Trophoblast cell (in vitro differentiated cells and primary cell): ENCODE data around the gene RABAC1.

Source experiments
- DNase-seq, 2 donors: peaks; one replicate each; pipeline ENCODE4 v3.0.0-alpha.2; 2016
- H2AFZ ChIP-seq: 2 replicates; pipeline ENCODE4 v1.6.1; 2013; ENCODE audit warnings: low read length, moderate library complexity, mild to moderate bottlenecking; ENCODE audit not compliant: insufficient read depth, poor library complexity
- H2AK5ac ChIP-seq: 2 replicates; pipeline ENCODE4 v1.6.1; 2013; ENCODE audit warnings: mild to moderate bottlenecking, low read length
- H2BK120ac ChIP-seq: 2 replicates; pipeline ENCODE4 v1.6.1; 2013; ENCODE audit warnings: low read length, mild to moderate bottlenecking, moderate library complexity; ENCODE audit not compliant: insufficient read depth, poor library complexity
- H2BK12ac ChIP-seq: 2 replicates; pipeline ENCODE4 v1.6.1; 2013; ENCODE audit warnings: mild to moderate bottlenecking, low read length, moderate library complexity
- H2BK5ac ChIP-seq: 2 replicates; pipeline ENCODE4 v1.6.1; 2013; ENCODE audit warnings: low read length, low read depth, moderate library complexity, mild to moderate bottlenecking; ENCODE audit not compliant: poor library complexity
- H3K14ac ChIP-seq: 2 replicates; pipeline ENCODE4 v1.6.1; 2013; ENCODE audit warnings: mild to moderate bottlenecking, low read length
- H3K18ac ChIP-seq: 2 replicates; pipeline ENCODE4 v1.6.1; 2013; ENCODE audit warnings: mild to moderate bottlenecking, low read length
- H3K23ac ChIP-seq: 2 replicates; pipeline ENCODE4 v1.6.1; 2013; ENCODE audit warnings: low read length
- H3K27ac ChIP-seq: 2 replicates; pipeline ENCODE4 v1.5.1; 2013; ENCODE audit warnings: low read depth, mild to moderate bottlenecking, inconsistent platforms, low read length, moderate library complexity
- H3K27me3 ChIP-seq: 2 replicates; pipeline ENCODE4 v1.6.1; 2013; ENCODE audit warnings: inconsistent platforms, mild to moderate bottlenecking, low read length, moderate library complexity; ENCODE audit not compliant: insufficient read depth
- H3K36me3 ChIP-seq, 2 experiments: 1 replicate in 1 of 2; 2 replicates in 1 of 2; pipeline ENCODE4 v1.6.1; 2013; ENCODE audit warnings: low read length in 2 of 2, mild to moderate bottlenecking in 2 of 2, moderate library complexity in 1 of 2; ENCODE audit not compliant: insufficient read depth in 2 of 2, control insufficient read depth in 1 of 2
- H3K4ac ChIP-seq: 2 replicates; pipeline ENCODE4 v1.6.1; 2013; ENCODE audit warnings: low read depth, mild to moderate bottlenecking, low read length, moderate library complexity
- H3K4me1 ChIP-seq, 2 experiments: 1 replicate in 1 of 2; 2 replicates in 1 of 2; pipeline ENCODE4 v1.6.1; 2013; ENCODE audit warnings: low read length in 2 of 2, mild to moderate bottlenecking in 2 of 2, moderate library complexity in 1 of 2; ENCODE audit not compliant: insufficient read depth in 2 of 2, control insufficient read depth in 1 of 2
- H3K4me2 ChIP-seq: 2 replicates; pipeline ENCODE4 v1.6.1; 2013; ENCODE audit warnings: inconsistent platforms, mild to moderate bottlenecking, low read length, moderate library complexity
- H3K4me3 ChIP-seq: 2 replicates; pipeline ENCODE4 v1.5.1; 2013; ENCODE audit warnings: mild to moderate bottlenecking, low read depth, low read length, inconsistent platforms
- H3K79me1 ChIP-seq: one replicate; pipeline ENCODE4 v1.6.1; 2013; ENCODE audit warnings: low read length
- H3K79me2 ChIP-seq: 2 replicates; pipeline ENCODE4 v1.6.1; 2013; ENCODE audit warnings: low read length, mild to moderate bottlenecking; ENCODE audit not compliant: control insufficient read depth, insufficient read depth, poor library complexity
- H3K9ac ChIP-seq: 2 replicates; pipeline ENCODE4 v1.6.1; 2013; ENCODE audit warnings: mild to moderate bottlenecking, low read length
- H3K9me3 ChIP-seq: 2 replicates; pipeline ENCODE4 v1.6.1; 2013; ENCODE audit warnings: low read depth, mild to moderate bottlenecking, control low read depth, inconsistent platforms, low read length; ENCODE audit not compliant: insufficient read depth
- H4K12ac ChIP-seq: 2 replicates; pipeline ENCODE4 v1.6.1; 2013; ENCODE audit warnings: low read depth, mild to moderate bottlenecking, low read length, moderate library complexity
- H4K8ac ChIP-seq: 2 replicates; pipeline ENCODE4 v1.6.1; 2013; ENCODE audit warnings: low read depth, mild to moderate bottlenecking, low read length, moderate library complexity
- H4K91ac ChIP-seq: one replicate; pipeline ENCODE4 v1.6.1; 2013; ENCODE audit warnings: low read depth, mild to moderate bottlenecking, low read length, moderate library complexity
- WGBS: extraction: QIAGEN DNeasy Blood & Tissue Kit; methylation state at CpG from one replicate; pipeline ENCODE4 v1.1.7; 2013; ENCODE audit warnings: missing lambda C conversion rate; ENCODE audit not compliant: insufficient read length, insufficient coverage; ENCODE audit errors: extremely low coverage; 5-methylcytosine and 5-hydroxymethylcytosine counted together

Gene RABAC1

DNA sequence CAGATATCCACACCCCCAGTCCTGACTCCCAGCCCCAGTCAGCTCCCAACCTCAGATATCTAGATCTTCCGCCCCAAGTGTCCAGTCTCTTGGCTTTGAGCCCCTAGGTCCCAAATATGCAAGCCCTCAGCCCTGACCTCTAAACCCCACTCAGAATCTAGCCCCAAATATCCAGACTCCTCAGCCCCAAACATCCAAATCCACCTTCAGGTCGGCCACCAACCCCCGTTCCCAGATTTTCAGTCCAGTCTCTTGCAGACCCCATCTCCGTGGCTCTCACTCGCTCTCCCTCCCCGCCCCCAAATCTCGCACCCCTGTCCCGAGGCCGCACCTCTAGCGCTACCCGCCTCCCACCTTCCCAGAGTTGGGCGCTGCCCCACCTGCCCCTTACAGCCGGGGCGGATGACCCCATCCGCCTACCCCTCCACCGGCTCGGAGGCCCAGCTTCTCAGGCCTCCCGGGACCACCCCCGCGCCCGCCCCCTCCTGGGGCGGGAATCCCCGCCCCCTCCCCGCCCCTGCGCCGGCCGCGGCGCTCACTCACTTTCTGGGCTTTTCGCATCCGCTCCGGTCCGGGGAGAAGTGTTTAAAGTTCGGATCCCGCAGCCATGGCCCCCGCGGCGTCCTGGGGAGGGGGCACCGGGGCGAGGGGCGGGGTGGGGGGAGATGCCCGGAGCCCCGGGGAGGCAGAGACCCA, 31.5 kb downstream of the RABAC1 start:
- H2AFZ ChIP-seq: no peak overlapping the region
- no peak overlapping the region for H4K12ac ChIP-seq
- H3K9me3 ChIP-seq: peaks cover 20% of the 10 kb centered on the region
- H4K8ac ChIP-seq: no peak overlapping the region
- H2AK5ac ChIP-seq: no peak overlapping the region
- no peak overlapping the region for H3K14ac ChIP-seq
- no peak overlapping the region for H2BK5ac ChIP-seq
- no peak overlapping the region for H4K91ac ChIP-seq
- no peak overlapping the region for H3K18ac ChIP-seq
- peaks cover 83% of the 10 kb centered on the region for H3K27me3 ChIP-seq
- no peak overlapping the region for H3K27ac ChIP-seq
- H3K4me3 ChIP-seq: no peak overlapping the region
- DNase-seq: no peak
- peaks cover 0 to 5% of the 10 kb centered on the region in 2 experiments for H3K4me1 ChIP-seq
- no peaks in the 10 kb centered on the region for H3K79me1 ChIP-seq
- no peak overlapping the region for H2BK120ac ChIP-seq
- no peak overlapping the region for H3K23ac ChIP-seq
- no peak overlapping the region for H3K4ac ChIP-seq
- H3K9ac ChIP-seq: no peak overlapping the region
- H3K4me2 ChIP-seq: peak overlapping the region; percentile 58
- H3K36me3 ChIP-seq: no peaks in the 10 kb centered on the region
- H3K79me2 ChIP-seq: no peaks in the 10 kb centered on the region
- no CpG with 5 or more reads among the region's 43 CpGs for WGBS
- no peak overlapping the region for H2BK12ac ChIP-seq

GRCh38 chr19:41926763-41927496, 32.2 kb downstream of the RABAC1 start:
- no peaks in the 10 kb centered on the region for H3K36me3 ChIP-seq
- H3K27ac ChIP-seq: no peak overlapping the region
- H3K79me1 ChIP-seq: no peaks in the 10 kb centered on the region
- H2AK5ac ChIP-seq: no peak overlapping the region
- H2BK5ac ChIP-seq: no peak overlapping the region
- H2BK120ac ChIP-seq: no peak overlapping the region
- no peak overlapping the region for H3K9ac ChIP-seq
- H3K4ac ChIP-seq: no peak overlapping the region
- H3K23ac ChIP-seq: no peak overlapping the region
- DNase-seq: no peak
- H4K91ac ChIP-seq: no peak overlapping the region
- H3K4me3 ChIP-seq: no peak overlapping the region
- no peak overlapping the region for H4K8ac ChIP-seq
- H2AFZ ChIP-seq: no peak overlapping the region
- no peak overlapping the region for H2BK12ac ChIP-seq
- H3K9me3 ChIP-seq: peaks cover 17% of the 10 kb centered on the region
- H3K4me1 ChIP-seq: peaks cover 0 to 5% of the 10 kb centered on the region in 2 experiments
- no CpG with 5 or more reads among the region's 16 CpGs for WGBS
- H3K79me2 ChIP-seq: no peaks in the 10 kb centered on the region
- no peak overlapping the region for H4K12ac ChIP-seq
- H3K27me3 ChIP-seq: peaks cover 83% of the 10 kb centered on the region
- H3K4me2 ChIP-seq: no peak overlapping the region
- H3K18ac ChIP-seq: no peak overlapping the region
- H3K14ac ChIP-seq: no peak overlapping the region

GRCh38 chr19:41926028-41926762, 32.9 kb downstream of the RABAC1 start:
- Histone ChIP-seq H2AFZ (no peak overlapping the region), H4K12ac (no peak overlapping the region), H3K23ac (no peak overlapping the region), H3K4me3 (no peak overlapping the region), H3K36me3 (no peaks in the 10 kb centered on the region), H3K4me2 (no peak overlapping the region), H3K9me3 (peaks cover 17% of the 10 kb centered on the region), H3K79me2 (no peaks in the 10 kb centered on the region), H3K4ac (no peak overlapping the region), H3K4me1 (peaks cover 0 to 5% of the 10 kb centered on the region in 2 experiments), H3K27ac (no peak overlapping the region), H4K8ac (no peak overlapping the region), H2BK5ac (no peak overlapping the region), H4K91ac (no peak overlapping the region), H2BK120ac (no peak overlapping the region), H2BK12ac (no peak overlapping the region), H3K14ac (no peak overlapping the region), H3K79me1 (no peaks in the 10 kb centered on the region), H3K27me3 (peaks cover 83% of the 10 kb centered on the region), H3K18ac (no peak overlapping the region), H3K9ac (no peak overlapping the region), H2AK5ac (no peak overlapping the region)
- WGBS: no CpG with 5 or more reads among the region's 27 CpGs
- DNase-seq: no peak

DNA sequence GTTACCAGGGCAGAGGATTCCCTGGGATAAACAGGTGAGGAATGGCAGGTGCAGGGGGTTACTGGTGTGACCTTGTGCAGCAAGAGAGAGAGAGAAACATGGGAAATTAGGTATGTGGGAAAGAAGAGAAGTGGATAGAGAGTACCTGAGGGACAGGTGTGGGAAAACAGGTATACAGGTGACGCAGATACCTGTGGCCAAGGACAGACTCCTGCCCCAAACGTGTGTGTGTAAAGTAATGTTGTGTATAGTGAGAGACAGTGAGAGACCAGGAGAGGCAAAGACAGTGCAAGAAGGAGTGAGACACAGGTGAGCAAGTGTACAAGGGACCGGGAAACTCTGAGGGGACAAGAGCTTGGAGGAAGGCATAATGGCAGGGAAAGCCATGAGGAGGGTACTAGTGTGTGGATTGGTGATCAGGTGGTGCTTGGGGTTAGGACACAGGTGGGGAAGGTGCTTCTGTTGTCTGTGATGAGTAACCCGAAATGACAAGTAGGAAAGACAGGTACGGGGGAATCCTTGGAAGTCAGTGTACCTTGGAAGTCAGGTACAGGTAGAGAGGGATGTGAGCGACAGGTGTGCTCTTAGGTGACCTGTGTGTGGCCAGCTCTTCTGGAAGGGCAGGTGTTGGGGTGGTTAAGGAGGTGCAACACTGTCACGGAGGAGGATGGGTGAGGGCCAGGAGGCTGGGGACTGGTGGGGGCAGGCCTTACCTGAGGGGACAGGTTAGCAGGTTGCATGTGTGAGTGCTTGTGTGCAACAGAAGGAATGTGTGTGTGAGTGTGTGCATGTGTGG, 33.7 kb downstream of the RABAC1 start:
- no peaks in the 10 kb centered on the region for H3K36me3 ChIP-seq
- no peak overlapping the region for H2BK12ac ChIP-seq
- peaks cover 0 to 5% of the 10 kb centered on the region in 2 experiments for H3K4me1 ChIP-seq
- no peak overlapping the region for H2BK120ac ChIP-seq
- H3K14ac ChIP-seq: no peak overlapping the region
- peaks cover 83% of the 10 kb centered on the region for H3K27me3 ChIP-seq
- H2AFZ ChIP-seq: no peak overlapping the region
- H4K91ac ChIP-seq: no peak overlapping the region
- H3K79me1 ChIP-seq: no peaks in the 10 kb centered on the region
- WGBS: no CpG with 5 or more reads among the region's 7 CpGs
- no peak overlapping the region for H2AK5ac ChIP-seq
- H4K12ac ChIP-seq: no peak overlapping the region
- no peak for DNase-seq
- no peak overlapping the region for H3K4me3 ChIP-seq
- H3K9ac ChIP-seq: no peak overlapping the region
- no peak overlapping the region for H3K4ac ChIP-seq
- no peak overlapping the region for H2BK5ac ChIP-seq
- peaks cover 19% of the 10 kb centered on the region for H3K9me3 ChIP-seq
- H3K23ac ChIP-seq: no peak overlapping the region
- H3K18ac ChIP-seq: no peak overlapping the region
- H3K4me2 ChIP-seq: no peak overlapping the region
- H4K8ac ChIP-seq: no peak overlapping the region
- H3K27ac ChIP-seq: no peak overlapping the region
- no peaks in the 10 kb centered on the region for H3K79me2 ChIP-seq
